Lower lobe of right lung (tissue), 2 donors: ENCODE measurements around the gene KCNB1. TPM values are rescaled to one million over a fixed set of nuclear protein-coding genes. Genes with fewer than 3 reads are reported as not detected.

ENCODE experiments used
- ATAC-seq, 2 donors: fragments of 200-7000 bp; cut with Tn5 transposase; one replicate each; pipeline ENCODE4 v1.9.1; 2020 to 2022; ENCODE audit warnings: mild to moderate bottlenecking in 2 of 2, moderate library complexity in 2 of 2
- DNase-seq: peaks from one replicate; pipeline ENCODE4 v3.0.0-alpha.2; 2020
- H3K27ac ChIP-seq: fragments of 200-600 bp; one replicate; pipeline ENCODE4 v1.8.0; 2022
- H3K27me3 ChIP-seq: fragments of 200-600 bp; one replicate; pipeline ENCODE4 v1.8.0; 2022; ENCODE audit warnings: low read depth
- H3K36me3 ChIP-seq: fragments of 200-600 bp; one replicate; pipeline ENCODE4 v1.8.0; 2022; ENCODE audit warnings: mild to moderate bottlenecking
- H3K4me1 ChIP-seq: fragments of 200-600 bp; one replicate; pipeline ENCODE4 v1.8.0; 2022
- H3K4me3 ChIP-seq: fragments of 200-600 bp; one replicate; pipeline ENCODE4 v1.8.0; 2022; ENCODE audit warnings: mild to moderate bottlenecking
- H3K9me3 ChIP-seq: fragments of 200-600 bp; one replicate; pipeline ENCODE4 v1.8.0; 2022
- CTCF ChIP-seq: fragments of 200-600 bp; IDR thresholded peaks from one replicate; pipeline ENCODE4 v1.8.0; 2022; ENCODE audit warnings: antibody characterized with exemption, mild to moderate bottlenecking
- intact Hi-C: fragments of 100-400 bp; cut with DNase I; formaldehyde crosslinking; loops from one replicate; pipeline ENCODE4 v1.11.0; 2022
- total RNA-seq: library from RNA; stranded (reverse); fragmentation: NEBNext Ultra II Directional; extraction: Animal tissue kit (Norgen Biotek cat#: 25700); gene quantifications from one replicate; pipeline ENCODE4 v1.2.1, GENCODE V29; 2021
- donor health status: DM: no; HTN: yes; CAD: no; lungs with severe emphysema.

The KCNB1 gene
- total RNA-seq, 1 donor from 2014 or later = 0.53 TPM

DNA sequence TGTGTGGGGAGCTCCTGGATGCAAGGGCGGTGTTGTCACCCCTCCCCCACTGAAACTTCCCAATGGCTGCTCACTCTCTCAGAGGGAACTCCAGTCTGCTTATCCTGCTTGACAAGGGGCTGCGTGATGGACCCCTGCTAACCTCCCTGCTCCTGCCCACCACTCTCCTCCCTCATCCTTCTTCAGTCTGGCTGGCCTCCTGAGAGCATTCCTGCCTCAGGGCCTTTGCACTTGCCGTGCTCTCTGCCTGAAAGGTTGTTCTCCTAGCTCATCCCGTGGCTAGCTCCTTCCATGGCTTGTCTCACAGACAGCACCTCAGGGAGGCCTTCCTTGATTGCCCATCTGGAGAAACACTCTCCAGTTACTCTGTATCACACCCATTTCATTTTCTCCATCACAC, 130.7 kb downstream of the KCNB1 start:
- Histone ChIP-seq H3K27ac (no peak overlapping the region), H3K9me3 (no peaks in the 10 kb centered on the region), H3K4me1 (no peaks in the 10 kb centered on the region), H3K36me3 (no peaks in the 10 kb centered on the region), H3K4me3 (no peak overlapping the region), H3K27me3 (peaks cover 3% of the 10 kb centered on the region)
- DNase-seq = no peak
- intact Hi-C loops = no loop called here
- ATAC-seq = no peak
- TF ChIP-seq CTCF = no peak

DNA sequence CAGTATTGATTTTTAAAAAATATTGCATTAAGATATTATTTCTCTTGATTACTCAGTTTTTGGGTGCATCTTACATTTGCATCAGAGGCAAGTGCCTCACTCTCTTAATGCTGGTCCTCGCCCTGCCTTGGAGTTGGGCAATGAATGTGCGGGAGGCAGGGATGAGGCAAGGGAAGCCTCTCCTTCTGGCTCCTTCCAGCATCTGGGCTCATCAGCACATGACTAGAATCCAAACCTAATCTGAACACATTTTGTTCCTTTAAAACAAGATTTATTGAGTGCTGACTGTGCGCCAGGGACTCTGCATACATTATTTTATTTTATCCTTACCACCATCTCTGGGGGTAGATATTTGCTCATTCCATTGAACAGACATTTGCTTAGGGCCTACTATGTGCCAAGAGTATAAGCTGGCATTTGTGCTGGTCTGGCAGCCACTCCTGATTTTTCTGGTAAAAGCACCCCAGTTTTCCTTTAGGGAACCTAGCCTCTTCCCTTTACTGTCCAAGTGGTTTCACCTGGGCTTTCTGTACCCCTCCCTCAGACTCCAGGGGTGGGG, 132.7 kb downstream of the KCNB1 start:
- Histone ChIP-seq H3K4me1 (no peaks in the 10 kb centered on the region), H3K27ac (no peak overlapping the region), H3K4me3 (no peak overlapping the region), H3K9me3 (no peaks in the 10 kb centered on the region), H3K27me3 (peaks cover 3% of the 10 kb centered on the region), H3K36me3 (no peaks in the 10 kb centered on the region)
- no peak for ATAC-seq
- intact Hi-C loops = no loop called here
- no peak for DNase-seq
- no peak for TF ChIP-seq CTCF

DNA sequence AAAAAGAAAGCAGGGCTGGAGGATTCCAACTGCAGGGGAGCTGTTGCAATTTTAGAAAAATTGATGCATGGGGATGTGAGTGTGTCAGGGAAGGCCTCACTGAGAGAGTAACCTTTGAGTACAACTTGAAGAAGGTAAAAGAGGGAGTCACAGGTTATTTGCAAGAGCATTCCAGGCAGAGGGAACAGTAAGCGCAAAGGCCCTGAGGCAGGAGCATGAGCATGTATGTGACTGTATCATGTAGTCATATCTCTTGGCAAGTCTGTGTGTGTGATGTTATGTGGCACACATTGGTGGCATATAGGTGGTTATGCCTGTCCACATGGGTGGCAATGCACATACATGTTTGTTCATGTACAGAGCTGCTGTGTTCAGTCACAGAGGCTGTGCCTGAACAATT, 133.4 kb downstream of the KCNB1 start:
- Histone ChIP-seq H3K4me3 (no peak overlapping the region), H3K27ac (no peak overlapping the region), H3K9me3 (no peaks in the 10 kb centered on the region), H3K4me1 (no peaks in the 10 kb centered on the region), H3K27me3 (peaks cover 3% of the 10 kb centered on the region), H3K36me3 (no peaks in the 10 kb centered on the region)
- no peak for TF ChIP-seq CTCF
- ATAC-seq = no peak
- intact Hi-C loops = no loop called here
- DNase-seq = no peak

- ATAC-seq (no peak), DNase-seq (no peak)
- no peaks in the 10 kb centered on the region for H3K9me3 ChIP-seq
- no peaks in the 10 kb centered on the region for H3K36me3 ChIP-seq
- H3K4me1 ChIP-seq = no peaks in the 10 kb centered on the region
- no peak overlapping the region for H3K4me3 ChIP-seq
- H3K27me3 ChIP-seq = peaks cover 3% of the 10 kb centered on the region
- intact Hi-C loops = no loop called here
- H3K27ac ChIP-seq = no peak overlapping the region
- no peak for TF ChIP-seq CTCF
Observed at GRCh38 chr20:49348563-49348962, 133.9 kb downstream of the KCNB1 start.

DNA sequence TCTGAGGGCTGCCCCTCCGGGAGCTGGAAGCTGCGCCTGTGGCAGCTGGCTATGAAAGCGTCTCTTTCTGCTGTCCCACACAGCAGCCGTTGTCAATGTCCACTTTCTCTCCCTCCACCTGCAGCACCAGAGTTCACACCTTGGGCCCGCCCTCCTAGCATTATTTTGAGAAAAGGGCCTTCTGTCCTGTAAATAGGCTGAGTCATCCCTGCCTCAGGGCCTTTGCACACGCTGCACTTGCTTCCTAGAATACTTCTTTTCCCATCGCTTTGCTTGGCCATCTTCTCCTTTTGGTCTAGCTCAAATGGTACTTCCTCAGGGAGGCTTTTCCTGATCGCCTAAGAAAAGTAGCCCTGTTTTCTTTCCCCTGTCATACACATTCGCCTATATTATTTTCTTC, 135.3 kb downstream of the KCNB1 start:
- no peak for DNase-seq
- no peaks in the 10 kb centered on the region for H3K4me1 ChIP-seq
- H3K9me3 ChIP-seq = no peaks in the 10 kb centered on the region
- no peak overlapping the region for H3K27ac ChIP-seq
- H3K4me3 ChIP-seq = no peak overlapping the region
- ATAC-seq = no peak
- H3K27me3 ChIP-seq = peaks cover 3% of the 10 kb centered on the region
- no peak for TF ChIP-seq CTCF
- intact Hi-C loops = no loop called here
- no peaks in the 10 kb centered on the region for H3K36me3 ChIP-seq

DNA sequence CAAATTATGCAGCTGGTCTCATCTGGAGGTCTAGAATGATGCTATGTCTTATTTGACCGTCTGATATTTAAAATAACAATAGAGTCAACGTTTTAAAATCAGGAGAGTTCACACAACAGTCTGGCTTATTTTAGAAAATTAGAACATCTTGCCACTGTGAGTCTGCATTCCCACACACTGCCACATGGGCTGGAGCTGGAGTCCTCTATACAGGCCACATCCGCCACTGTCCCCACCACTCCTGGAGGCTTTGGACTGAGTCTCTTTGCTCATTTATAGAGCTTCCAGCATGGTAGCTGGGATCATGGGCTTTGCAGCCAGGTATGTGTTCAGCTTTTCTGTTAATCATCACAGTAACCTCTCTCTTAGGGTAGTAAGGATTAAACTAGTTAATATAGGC, 135.8 kb downstream of the KCNB1 start:
- no peaks in the 10 kb centered on the region for H3K36me3 ChIP-seq
- ATAC-seq (no peak), DNase-seq (no peak)
- TF ChIP-seq CTCF = no peak
- no peaks in the 10 kb centered on the region for H3K9me3 ChIP-seq
- peaks cover 3% of the 10 kb centered on the region for H3K27me3 ChIP-seq
- H3K4me1 ChIP-seq = no peaks in the 10 kb centered on the region
- no peak overlapping the region for H3K27ac ChIP-seq
- H3K4me3 ChIP-seq = no peak overlapping the region
- intact Hi-C loops = no loop called here
